Stimulated activated CD4-positive, alpha-beta T cell treated with anti-CD3 and anti-CD28 coated beads, TNF-alpha, amount 100 ng/mL, for 24 hours (primary cell): Measurements from ENCODE around the gene PHC2.

Source experiments
- DNase-seq, 3 experiments: peaks; one replicate each; pipeline ENCODE4 v3.0.0-alpha.2; 2020; ENCODE audit warnings: low read depth in 3 of 3

Gene PHC2

GRCh38 chr1:33425900-33426299, 5.0 kb downstream of the PHC2 start:
- DNase-seq = no peak

- DNase-seq = no peak
These were observed 6.3 kb downstream of the PHC2 start for GRCh38 chr1:33424610-33425009.

- DNase-seq = no peak
These were observed 6.7 kb downstream of the PHC2 start for GRCh38 chr1:33424205-33424604.

- no peak for DNase-seq
These were observed 9.8 kb downstream of the PHC2 start for GRCh38 chr1:33420870-33421775.

GRCh38 chr1:33418811-33419210, 12.1 kb downstream of the PHC2 start:
- DNase-seq = no peak

GRCh38 chr1:33414879-33415278, 16.0 kb downstream of the PHC2 start:
- DNase-seq = no peak

- no peak for DNase-seq
These were observed 20.7 kb downstream of the PHC2 start for GRCh38 chr1:33410091-33410701.

GRCh38 chr1:33408093-33408436, 22.8 kb downstream of the PHC2 start:
- no peak for DNase-seq

- DNase-seq = no peak
These were observed 23.4 kb downstream of the PHC2 start for GRCh38 chr1:33407352-33408092.

- no peak for DNase-seq
These were observed 28.7 kb downstream of the PHC2 start for GRCh38 chr1:33402206-33402605.

- DNase-seq = no peak
These were observed 29.4 kb downstream of the PHC2 start for GRCh38 chr1:33401471-33401870.

GRCh38 chr1:33400153-33400911, 30.6 kb downstream of the PHC2 start:
- DNase-seq = no peak

- DNase-seq = no peak
These were observed 31.5 kb downstream of the PHC2 start for GRCh38 chr1:33399375-33399774.

- no peak for DNase-seq
These were observed 32.9 kb downstream of the PHC2 start for GRCh38 chr1:33397994-33398393.

GRCh38 chr1:33397125-33397506, 33.8 kb downstream of the PHC2 start:
- DNase-seq = no peak

- no peak for DNase-seq
These were observed 34.4 kb downstream of the PHC2 start for GRCh38 chr1:33396188-33397124.

GRCh38 chr1:33394770-33395169, 36.1 kb downstream of the PHC2 start:
- DNase-seq = no peak

- DNase-seq = no peak
These were observed 36.9 kb downstream of the PHC2 start for GRCh38 chr1:33393991-33394390.

- DNase-seq = no peak
These were observed 37.4 kb downstream of the PHC2 start for GRCh38 chr1:33393524-33393923.

- DNase-seq = no peak
These were observed 38.3 kb downstream of the PHC2 start for GRCh38 chr1:33392639-33393038.

GRCh38 chr1:33392206-33392605, 38.7 kb downstream of the PHC2 start:
- DNase-seq = no peak
